ENCODE results near the gene NDUFB5. TPM values are rescaled to one million over a fixed set of nuclear protein-coding genes. Genes with fewer than 3 reads are reported as not detected.

The NDUFB5 gene
- total RNA-seq, 4 donors from 2014 or later = 62.7 to 112 (median 83.1) TPM

GRCh38 chr3:179646177-179646576 is 41.6 kb downstream of the NDUFB5 start:
- no peaks in the 10 kb centered on the region for H3K27me3 ChIP-seq
- no peaks in the 10 kb centered on the region for H3K4me1 ChIP-seq
- intact Hi-C loops (cut with DNase I) = no loop called here
- H3K36me3 ChIP-seq = no peaks in the 10 kb centered on the region
- H3K9me3 ChIP-seq = no peaks in the 10 kb centered on the region
- no peak overlapping the region for H3K27ac ChIP-seq (replicated peaks in 1 of 4)
- DNase-seq (ENCODE audit: extremely low spot score) = no peak
- WGBS = 80% methylated on average over 3 of the region's 3 CpGs
- H3K4me3 ChIP-seq = no peak overlapping the region
- TF ChIP-seq CTCF (IDR thresholded peaks at IDR 0.05) = no peak
- TF ChIP-seq EP300 (IDR thresholded peaks at IDR 0.05) = no peak
- no peak for TF ChIP-seq POLR2AphosphoS5 (IDR thresholded peaks at IDR 0.05)
- no peak for TF ChIP-seq POLR2A (IDR thresholded peaks at IDR 0.05; ENCODE audit: low read depth)

GRCh38 chr3:179651687-179652446 is 47.3 kb downstream of the NDUFB5 start:
- intact Hi-C loops (cut with DNase I) = loop anchor here (5.0 kb wide), 1 partner anchor 45 kb away; no protein-coding TSS in a partner anchor
- Histone ChIP-seq H3K36me3 (no peaks in the 10 kb centered on the region), H3K27me3 (no peaks in the 10 kb centered on the region), H3K9me3 (no peaks in the 10 kb centered on the region), H3K27ac (replicated peaks in 1 of 4) (peak overlapping the region; percentile 95 to 97 (median 96)), H3K4me3 (peak overlapping the region; percentile 86 to 94 (median 89)), H3K4me1 (peaks cover 0 to 27% (median 17%) of the 10 kb centered on the region in 4 donors)
- WGBS = 55% methylated on average over 11 of the region's 11 CpGs
- no peak for DNase-seq (ENCODE audit: extremely low spot score)
- no peak for TF ChIP-seq POLR2A (IDR thresholded peaks at IDR 0.05; ENCODE audit: low read depth)

DNA sequence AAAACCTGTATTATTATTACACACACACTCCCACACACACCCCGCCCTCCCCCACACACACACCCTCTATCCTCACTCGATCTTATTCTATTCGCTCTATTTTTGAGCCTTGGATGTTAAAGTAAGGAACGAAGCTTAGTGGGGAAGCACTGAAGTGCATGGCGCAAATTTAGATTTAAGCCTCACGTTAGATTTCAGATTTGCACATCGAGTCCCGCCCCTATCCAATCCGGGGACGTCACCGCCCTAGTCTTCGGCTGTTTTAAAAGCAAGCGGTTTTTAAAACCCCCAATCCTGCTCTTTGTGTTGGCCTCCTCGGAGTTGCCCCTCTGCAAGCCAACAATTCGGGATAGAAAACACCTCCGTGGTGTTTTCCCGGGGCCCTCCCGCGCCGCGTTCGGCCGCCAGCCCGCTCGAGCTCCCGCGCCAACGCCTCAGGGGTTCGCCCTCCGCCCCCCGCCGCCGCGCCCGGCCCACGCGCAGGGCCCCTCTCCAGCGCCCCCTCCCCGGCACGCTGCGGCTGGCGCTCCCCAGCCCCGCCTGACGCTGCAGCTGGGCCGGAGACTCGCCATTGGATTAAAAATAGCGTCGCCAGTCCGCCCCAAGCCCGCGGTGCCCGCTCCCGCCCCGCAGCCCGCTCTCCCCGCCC is 48.0 kb downstream of the NDUFB5 start, which contains the start of gene USP13:
Gene USP13 (plus strand): TSS at position 594 of the 649 bp plus-strand sequence. CDS start 186 bp downstream, outside the sequence.
- no peak for DNase-seq (ENCODE audit: extremely low spot score)
- Histone ChIP-seq H3K4me3 (peak within 1 kb of the TSS; percentile 86 to 94 (median 89)), H3K4me1 (peaks cover 4 to 27% (median 17%) of the 10 kb centered on the region in 4 donors), H3K27ac (replicated peaks in 1 of 4) (peak within 1 kb of the TSS; percentile 95 to 97 (median 96)), H3K9me3 (no peaks in the 10 kb centered on the region), H3K27me3 (no peaks in the 10 kb centered on the region), H3K36me3 (no peaks in the 10 kb centered on the region)
- TF ChIP-seq POLR2AphosphoS5 (IDR thresholded peaks at IDR 0.05) = peak; percentile 15 to 19
- no peak for TF ChIP-seq EP300 (IDR thresholded peaks at IDR 0.05)
- peak in 1 of 3 experiments; percentile 45 for TF ChIP-seq CTCF (IDR thresholded peaks at IDR 0.05)
- no peak for TF ChIP-seq POLR2A (IDR thresholded peaks at IDR 0.05; ENCODE audit: low read depth)
- intact Hi-C loops (cut with DNase I) = loop anchor here (5.0 kb wide), 1 partner anchor 45 kb away; no protein-coding TSS in a partner anchor
- 3% methylated on average over 16 of the region's 56 CpGs for WGBS

DNA sequence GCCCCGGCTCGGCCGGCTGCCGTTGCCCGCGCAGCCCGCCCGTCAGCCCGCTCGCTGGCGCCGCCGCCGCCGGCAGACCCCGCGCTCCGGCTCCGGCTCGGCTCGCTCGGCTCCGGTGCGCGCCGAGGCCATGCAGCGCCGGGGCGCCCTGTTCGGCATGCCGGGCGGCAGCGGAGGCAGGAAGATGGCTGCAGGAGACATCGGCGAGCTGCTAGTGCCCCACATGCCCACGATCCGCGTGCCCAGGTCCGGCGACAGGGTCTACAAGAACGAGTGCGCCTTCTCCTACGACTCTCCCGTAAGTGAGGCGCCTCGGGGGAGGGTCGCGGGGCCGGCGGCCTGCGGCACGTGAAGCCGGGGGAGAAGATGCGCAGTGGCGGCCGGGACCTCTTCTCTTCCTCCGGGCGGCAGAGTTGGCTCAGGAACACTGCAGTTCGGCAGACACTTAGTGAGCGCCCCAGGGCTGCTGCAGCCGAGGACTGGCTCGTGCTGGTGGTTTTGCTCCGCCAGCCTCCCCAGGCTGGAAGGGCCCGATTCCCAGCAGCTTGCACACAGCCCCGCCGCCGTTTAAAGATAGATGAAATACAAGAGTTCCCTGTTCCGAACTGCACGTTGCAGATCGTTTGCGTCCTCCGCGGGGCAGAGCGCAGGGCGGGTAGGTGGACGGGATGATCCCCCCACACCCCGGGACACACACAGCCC is 48.7 kb downstream of the NDUFB5 start:
- no peak for TF ChIP-seq EP300 (IDR thresholded peaks at IDR 0.05)
- peak in 1 of 3 experiments; percentile 12 for TF ChIP-seq CTCF (IDR thresholded peaks at IDR 0.05)
- no peak for TF ChIP-seq POLR2A (IDR thresholded peaks at IDR 0.05; ENCODE audit: low read depth)
- peak; percentile 37 to 51 for TF ChIP-seq POLR2AphosphoS5 (IDR thresholded peaks at IDR 0.05)
- no peaks in the 10 kb centered on the region for H3K9me3 ChIP-seq
- H3K36me3 ChIP-seq = no peaks in the 10 kb centered on the region
- WGBS = 1% methylated on average over 19 of the region's 77 CpGs
- intact Hi-C loops (cut with DNase I) = loop anchor here (5.0 kb wide), 1 partner anchor 46 kb away; no protein-coding TSS in a partner anchor
- no peaks in the 10 kb centered on the region for H3K27me3 ChIP-seq
- peak overlapping the region; percentile 86 to 94 (median 89) for H3K4me3 ChIP-seq
- peak overlapping the region; percentile 95 to 97 (median 96) for H3K27ac ChIP-seq (replicated peaks in 1 of 4)
- DNase-seq (ENCODE audit: extremely low spot score) = no peak
- H3K4me1 ChIP-seq = peaks cover 4 to 27% (median 17%) of the 10 kb centered on the region in 4 donors
